ELF-1 (cell line): ENCODE measurements around the gene EFCC1.
"Not testable (repeated sequence)": the region's sequence is repeated elsewhere in the genome, so short reads cannot be mapped to it uniquely, and the experiment has no call there.

Experiments
- DNase-seq: peaks from one replicate; pipeline ENCODE4 v3.0.0-alpha.2; 2016; ENCODE audit warnings: low read depth, low spot score

Gene EFCC1

DNA sequence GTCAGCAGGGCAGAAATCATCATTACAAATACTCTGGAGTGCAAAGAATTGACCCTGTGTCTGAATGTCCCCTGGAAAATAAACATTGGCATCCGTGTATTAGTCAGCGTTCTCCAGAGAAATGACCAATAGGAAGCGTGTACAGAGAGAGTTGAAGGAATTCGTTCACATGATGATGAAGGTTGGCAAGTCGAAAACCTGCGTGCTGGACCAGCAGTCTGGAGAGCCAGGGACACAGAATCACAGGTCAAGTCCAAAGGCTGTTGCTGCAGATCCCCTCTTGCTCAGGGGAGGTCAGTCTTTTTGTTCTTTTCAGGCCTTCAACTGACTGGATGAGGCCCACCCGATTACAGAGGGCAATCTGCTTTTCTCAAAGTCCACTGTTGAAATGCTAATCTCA lies 76.1 kb downstream of the EFCC1 start:
- DNase-seq, result no peak

GRCh38 chr3:129078510-129078909 lies 77.4 kb downstream of the EFCC1 start:
- no peak for DNase-seq

DNA sequence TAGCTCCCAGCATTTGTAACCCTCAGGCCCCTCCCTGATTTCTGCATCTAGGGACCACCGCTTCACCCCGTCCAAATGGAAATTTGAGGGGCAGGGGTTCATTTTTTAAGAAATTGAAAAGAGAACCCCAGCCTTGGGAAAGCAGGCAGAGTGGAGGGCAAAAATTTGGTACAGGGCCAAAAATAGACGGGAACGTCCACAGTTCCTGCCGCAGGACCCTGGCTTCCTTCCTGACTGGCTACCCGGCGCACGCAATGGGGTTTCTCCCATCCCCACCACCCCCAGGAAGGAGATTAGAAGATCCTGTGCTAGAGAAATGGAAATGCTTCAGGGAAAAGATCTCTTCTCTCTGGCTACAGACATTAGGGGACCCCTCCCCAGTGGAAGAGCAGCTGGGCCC lies 80.4 kb downstream of the EFCC1 start:
- DNase-seq, result no peak

GRCh38 chr3:129082026-129082425 lies 80.9 kb downstream of the EFCC1 start:
- DNase-seq, result no peak

- no peak for DNase-seq
These were observed 83.4 kb downstream of the EFCC1 start for GRCh38 chr3:129084501-129084900.

GRCh38 chr3:129085165-129085715 lies 84.1 kb downstream of the EFCC1 start:
- no peak for DNase-seq

DNA sequence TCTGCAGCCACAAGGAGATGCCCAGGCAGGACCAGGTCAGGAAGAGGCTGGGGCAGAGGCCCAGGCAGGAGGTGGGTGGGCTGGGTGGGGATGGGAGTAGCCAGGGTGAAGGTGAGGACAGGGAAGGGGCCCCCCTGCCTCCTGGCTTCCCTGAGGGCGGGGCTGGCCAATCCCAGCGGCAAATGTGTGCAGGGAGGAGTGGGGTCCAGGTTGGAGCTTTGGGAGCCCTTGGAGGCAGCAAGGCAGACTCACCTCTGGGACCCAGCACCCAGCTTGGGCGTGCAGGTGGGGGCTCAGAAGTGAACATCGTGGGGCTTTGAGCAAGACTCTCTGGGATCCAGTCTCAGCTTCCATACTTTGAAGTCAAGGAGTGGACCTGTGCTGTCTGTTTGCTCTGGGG lies 84.7 kb downstream of the EFCC1 start:
- no peak for DNase-seq

- no peak for DNase-seq
These were observed 86.1 kb downstream of the EFCC1 start for GRCh38 chr3:129087138-129087702.

DNA sequence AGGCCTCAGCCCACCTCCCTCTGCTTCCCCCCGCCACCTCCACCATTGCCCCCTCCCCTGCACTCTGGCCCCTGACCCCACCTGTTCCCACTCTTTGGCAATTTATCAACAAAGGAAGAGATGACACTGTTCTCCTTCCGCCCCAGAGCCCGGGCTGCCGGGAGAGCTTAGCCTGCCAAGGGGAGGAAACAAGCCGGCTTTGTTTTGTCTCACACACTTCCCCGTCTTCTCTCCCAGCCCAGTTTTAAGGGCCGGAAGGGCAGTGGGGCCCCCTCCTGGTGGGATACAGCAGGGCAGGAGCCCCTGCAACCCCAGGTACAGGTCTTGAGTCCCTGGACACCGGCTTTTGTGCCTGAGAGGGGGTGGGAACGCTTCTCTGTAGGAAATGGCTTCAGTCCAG lies 86.8 kb downstream of the EFCC1 start:
- peak; percentile 75 for DNase-seq

- DNase-seq, result not testable (repeated sequence)
These were observed 87.2 kb downstream of the EFCC1 start for GRCh38 chr3:129088312-129088711.
